22Rv1 (cell line): Measurements from ENCODE around the gene PLA2R1.

ENCODE experiments used
- CTCF ChIP-seq: fragments of 450-650 bp; IDR thresholded peaks from 2 replicates; pipeline ENCODE4 v1.5.1; 2017; ENCODE audit warnings: mild to moderate bottlenecking
- ZFX ChIP-seq: fragments of 450-650 bp; IDR thresholded peaks from 2 replicates; pipeline ENCODE4 v1.6.1; 2017; ENCODE audit warnings: antibody characterized with exemption, borderline replicate concordance

- TF ChIP-seq CTCF (no peak), ZFX (no peak)
These were observed 80.1 kb downstream of the PLA2R1 start for GRCh38 chr2:159982270-159982669.
